ENCODE results near the gene NAMPT.
"Not testable (repeated sequence)": the region's sequence is repeated elsewhere in the genome, so short reads cannot be mapped to it uniquely, and the experiment has no call there.

Gene NAMPT

DNA sequence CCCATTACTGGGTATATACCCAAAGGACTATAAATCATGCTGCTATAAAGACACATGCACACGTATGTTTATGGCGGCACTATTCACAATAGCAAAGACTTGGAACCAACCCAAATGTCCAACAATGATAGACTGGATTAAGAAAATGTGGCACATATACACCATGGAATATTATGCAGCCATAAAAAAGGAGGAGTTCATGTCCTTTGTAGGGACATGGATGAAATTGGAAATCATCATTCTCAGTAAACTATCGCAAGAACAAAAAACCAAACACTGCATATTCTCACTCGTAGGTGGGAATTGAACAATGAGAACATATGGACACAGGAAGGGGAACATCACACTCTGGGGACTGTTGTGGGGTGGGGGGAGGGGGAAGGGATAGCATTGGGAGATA lies 13.8 kb upstream of the NAMPT start:
- not testable (repeated sequence) for DNase-seq

DNA sequence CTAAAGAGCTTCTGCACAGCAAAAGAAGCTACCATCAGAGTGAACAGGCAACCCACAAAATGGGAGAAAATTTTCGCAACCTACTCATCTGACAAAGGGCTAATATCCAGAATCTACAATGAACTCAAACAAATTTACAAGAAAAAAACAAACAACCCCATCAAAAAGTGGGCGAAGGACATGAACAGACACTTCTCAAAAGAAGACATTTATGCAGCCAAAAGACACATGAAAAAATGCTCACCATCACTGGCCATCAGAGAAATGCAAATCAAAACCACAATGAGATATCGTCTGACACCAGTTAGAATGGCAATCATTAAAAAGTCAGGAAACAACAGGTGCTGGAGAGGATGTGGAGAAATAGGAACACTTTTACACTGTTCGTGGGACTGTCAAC lies 13.4 kb upstream of the NAMPT start:
- not testable (repeated sequence) for DNase-seq

GRCh38 chr7:106294334-106294733 lies 9.6 kb upstream of the NAMPT start:
- DNase-seq, result no peak

DNA sequence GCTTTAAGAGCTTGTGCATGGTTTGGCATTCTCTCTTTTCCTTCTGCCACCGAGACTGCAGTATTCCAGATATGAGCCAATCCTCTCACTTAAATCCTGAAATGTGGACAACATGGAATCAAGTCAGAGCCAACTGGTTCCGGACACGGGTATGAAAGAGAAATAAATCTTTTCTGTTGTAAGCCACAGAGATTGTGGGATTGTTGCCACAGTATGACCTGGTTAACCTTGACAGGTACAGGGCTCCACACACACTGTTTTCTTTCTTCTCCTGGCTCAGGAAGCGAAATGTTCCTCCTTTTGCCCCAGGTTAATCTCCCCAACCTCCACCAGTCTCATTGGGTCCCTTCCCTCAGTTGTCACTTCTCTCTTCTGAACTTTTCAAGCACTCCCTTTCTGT lies 6.5 kb upstream of the NAMPT start:
- no peak for DNase-seq

GRCh38 chr7:106290319-106290718 lies 5.5 kb upstream of the NAMPT start:
- DNase-seq, result no peak

- DNase-seq, result no peak
These were observed 5.1 kb upstream of the NAMPT start for GRCh38 chr7:106289848-106290247.

DNA sequence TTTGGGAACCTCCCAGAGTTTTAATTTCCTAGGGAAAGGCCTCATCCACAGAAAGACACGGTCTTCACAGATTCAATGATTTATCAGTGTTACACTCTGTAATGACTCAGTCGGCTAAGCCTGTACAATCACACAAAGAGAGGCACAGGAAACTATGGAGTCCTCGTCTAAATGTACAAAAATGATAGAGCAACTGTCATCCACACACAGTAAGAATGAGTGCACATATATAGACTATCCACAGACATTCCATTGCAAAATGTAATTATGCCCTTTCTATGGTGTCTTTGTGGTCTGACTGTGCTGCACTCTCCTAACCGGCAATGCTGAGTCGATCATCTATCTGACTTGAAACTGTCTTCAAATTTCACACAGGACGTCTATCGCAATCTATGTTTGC lies 3.5 kb upstream of the NAMPT start:
- no peak for DNase-seq

GRCh38 chr7:106287786-106288185 lies 3.0 kb upstream of the NAMPT start:
- no peak for DNase-seq

GRCh38 chr7:106285855-106286492 lies 1.2 kb upstream of the NAMPT start:
- DNase-seq, result peak; percentile 86

DNA sequence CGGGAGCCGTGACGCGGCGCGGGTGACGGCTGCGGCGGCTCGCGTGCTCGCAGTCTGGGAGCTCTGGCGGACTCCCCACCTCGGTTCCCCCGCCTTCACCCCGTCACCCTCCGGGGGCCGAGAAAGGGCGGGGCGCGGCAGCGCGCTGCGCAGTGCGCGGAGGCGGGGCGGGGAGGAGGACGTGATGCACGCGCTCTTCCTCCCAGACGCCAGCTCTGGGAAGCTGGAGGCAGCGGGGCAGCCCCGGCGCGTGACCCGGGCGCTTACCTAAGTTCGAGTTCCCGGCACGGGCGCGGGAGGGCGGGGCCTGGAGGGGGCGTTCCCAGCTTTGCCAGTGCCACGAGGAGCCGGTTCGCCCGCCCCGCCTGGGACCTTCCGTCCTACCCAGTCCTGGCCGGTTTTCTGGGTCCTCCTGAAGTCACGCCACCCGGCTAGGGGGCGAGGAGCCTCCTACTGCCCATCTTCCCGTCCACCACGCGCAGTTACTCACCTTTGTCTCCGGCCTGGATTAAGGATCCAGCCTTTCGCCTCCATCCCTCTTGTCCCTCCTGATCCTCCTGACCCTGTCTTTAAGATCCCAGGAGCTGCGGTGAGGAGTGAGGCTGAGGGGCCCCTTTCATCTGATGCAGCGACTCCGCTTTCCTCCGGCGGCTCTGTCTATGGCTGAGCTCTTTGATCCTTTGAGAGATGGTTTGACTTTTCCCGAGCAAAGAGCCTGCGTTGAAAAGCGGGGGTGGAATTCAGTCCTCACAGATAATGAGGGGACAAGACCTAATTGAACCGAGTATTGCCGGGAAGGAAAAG lies 470 bp upstream of the NAMPT start:
- DNase-seq, result peak; percentile 99

DNA sequence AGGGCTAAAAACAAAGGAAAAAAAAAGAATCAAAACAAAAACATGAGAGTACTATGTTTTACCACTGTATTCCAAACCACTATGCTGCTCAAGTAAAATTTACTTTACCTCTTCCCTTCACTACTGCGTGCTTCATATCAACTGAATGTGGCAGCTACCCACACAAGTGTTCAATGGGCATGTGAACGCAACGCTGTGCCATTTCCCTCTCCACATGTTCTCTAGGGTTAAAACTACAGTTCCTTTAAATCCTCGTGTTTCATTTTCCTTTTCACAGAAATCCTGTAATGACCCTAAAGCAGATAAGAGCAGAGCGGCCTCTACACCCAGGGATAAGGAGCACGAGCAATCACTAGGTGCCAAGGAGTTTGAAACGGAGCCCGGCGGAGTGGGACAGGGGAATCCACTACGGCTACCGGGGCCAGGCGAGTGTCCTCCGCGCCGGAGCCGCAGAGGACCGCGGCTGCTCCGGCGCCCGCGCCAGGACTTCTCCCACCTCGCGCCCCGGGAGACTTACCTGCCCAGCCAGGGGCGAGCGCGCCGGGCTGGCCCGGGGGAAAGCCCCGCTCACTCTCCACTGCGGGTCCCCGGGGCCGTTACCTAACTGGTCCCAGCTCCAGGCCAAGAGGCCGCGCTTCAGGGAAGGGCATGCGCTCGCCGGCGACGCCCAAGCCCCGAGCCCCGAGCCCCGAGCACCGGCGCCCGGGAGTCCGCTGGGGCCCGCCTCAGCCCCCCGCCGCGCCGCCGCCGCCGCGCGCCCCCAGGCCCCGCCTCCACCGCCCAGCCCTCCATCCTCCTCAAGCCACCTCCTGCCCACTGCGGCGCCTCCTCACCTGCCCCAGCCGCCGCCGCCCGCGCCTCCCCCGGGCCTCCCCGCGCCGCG lies 711 bp downstream of the NAMPT start:
- peak; percentile 67 for DNase-seq

DNA sequence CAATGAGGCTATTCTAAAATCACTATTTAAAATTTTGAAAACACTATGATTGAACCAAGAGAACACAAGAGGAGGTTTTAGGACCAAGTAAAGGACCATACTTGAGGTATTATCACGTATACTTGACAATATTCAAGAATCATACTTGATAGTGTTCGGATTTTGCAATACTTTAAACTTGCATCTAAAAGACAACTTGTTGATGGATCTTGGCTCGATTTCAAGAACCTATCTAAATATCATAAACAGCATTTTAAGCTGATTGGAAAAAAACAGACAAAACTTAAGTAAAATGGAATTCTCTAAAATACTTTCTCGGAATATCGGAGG lies 1.3 kb downstream of the NAMPT start:
- no peak for DNase-seq

DNA sequence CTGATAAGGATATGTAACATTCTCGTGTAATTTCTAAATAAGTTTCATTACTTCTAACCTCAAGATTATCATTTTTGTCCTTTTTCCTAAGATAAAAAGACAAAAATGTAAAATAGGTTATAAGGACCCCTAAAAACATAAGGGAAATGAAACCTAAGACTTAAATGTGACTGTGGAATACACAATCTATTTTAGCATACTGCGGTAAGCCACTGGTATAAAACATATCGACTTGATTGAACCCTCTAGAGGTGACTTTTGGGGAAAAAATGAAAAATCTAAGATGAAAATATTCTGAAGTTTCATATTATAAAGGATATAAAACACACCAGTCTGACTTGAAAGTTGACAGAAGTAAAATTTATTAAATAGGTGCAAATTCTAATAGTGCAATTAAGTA lies 1.9 kb downstream of the NAMPT start:
- DNase-seq, result no peak

DNA sequence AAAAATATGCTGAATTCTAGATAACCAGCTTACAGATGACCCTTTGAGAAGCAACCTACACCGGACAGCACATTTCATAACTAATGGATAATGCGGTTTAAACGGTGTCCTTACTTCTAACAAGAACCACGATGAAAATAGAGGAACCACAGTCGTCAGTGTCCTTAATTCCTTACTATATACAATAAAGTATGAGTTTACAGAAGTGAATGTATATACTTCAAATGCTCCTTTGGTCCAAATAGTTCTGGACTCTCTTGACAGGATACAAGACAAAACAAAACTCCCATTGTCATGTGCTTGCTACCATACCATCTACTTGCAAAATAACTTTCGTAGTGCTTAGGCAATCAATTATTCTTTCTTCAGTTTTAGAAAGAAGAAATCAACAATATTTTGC lies 2.4 kb downstream of the NAMPT start:
- DNase-seq, result no peak

GRCh38 chr7:106281585-106282318 lies 3.0 kb downstream of the NAMPT start:
- DNase-seq, result peak; percentile 60

DNA sequence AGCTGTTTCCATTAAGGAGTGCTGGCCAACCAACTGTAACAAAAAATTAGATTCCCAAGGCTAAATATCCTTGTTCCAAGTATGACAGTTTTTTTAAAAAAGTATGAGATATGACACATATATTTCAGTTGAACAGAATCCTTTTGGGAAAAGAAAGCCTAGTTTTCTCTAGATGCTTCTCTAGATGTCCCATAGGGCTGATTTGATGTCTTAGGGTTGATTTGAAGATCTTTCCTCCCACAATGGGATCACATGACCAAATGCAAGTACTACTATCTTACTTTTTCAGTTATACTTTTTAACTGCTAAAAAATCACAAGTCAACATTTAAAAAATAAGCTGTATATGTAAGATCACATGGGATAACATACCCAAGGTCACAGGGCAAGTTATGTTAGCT lies 3.7 kb downstream of the NAMPT start:
- no peak for DNase-seq

GRCh38 chr7:106279425-106280197 lies 5.2 kb downstream of the NAMPT start:
- peak; percentile 81 for DNase-seq

DNA sequence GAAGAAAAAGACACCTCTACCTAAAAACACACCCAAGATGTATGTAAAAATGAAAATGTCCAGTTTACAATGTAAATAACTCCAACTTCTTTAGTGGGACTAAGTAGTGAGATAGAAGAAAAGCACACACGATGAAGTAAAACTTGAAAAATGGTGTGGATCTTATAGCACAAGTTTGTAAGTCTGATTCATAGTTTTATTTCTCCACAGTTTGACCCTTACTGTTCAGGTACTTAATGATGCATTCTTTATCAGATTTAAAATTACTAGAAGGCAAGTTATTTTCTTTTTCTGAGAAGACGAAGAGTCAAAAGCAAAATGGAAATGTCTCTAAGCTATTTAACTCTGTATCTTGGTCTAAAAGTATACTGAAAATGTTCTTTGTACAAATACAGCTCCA lies 6.1 kb downstream of the NAMPT start:
- DNase-seq, result no peak

GRCh38 chr7:106277976-106278375 lies 6.8 kb downstream of the NAMPT start:
- DNase-seq, result no peak

DNA sequence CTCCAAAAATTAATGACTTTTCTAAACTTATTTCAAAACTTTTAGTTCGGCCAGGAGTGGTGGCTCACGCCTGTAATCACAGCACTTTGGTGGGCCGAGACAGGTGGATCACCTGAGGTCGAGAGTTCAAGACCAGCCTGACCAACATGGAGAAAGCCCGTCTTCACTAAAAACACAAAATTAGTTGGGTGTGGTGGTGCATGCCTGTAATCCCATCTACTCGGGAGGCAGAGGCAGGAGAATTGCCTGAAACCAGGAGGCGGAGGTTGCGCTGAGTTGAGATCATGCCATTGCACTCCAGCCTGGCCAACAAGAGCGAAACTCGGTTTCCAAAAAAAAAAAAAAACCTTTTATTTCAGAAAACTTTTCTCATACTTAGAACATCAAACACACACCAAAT lies 8.3 kb downstream of the NAMPT start:
- DNase-seq, result no peak

DNA sequence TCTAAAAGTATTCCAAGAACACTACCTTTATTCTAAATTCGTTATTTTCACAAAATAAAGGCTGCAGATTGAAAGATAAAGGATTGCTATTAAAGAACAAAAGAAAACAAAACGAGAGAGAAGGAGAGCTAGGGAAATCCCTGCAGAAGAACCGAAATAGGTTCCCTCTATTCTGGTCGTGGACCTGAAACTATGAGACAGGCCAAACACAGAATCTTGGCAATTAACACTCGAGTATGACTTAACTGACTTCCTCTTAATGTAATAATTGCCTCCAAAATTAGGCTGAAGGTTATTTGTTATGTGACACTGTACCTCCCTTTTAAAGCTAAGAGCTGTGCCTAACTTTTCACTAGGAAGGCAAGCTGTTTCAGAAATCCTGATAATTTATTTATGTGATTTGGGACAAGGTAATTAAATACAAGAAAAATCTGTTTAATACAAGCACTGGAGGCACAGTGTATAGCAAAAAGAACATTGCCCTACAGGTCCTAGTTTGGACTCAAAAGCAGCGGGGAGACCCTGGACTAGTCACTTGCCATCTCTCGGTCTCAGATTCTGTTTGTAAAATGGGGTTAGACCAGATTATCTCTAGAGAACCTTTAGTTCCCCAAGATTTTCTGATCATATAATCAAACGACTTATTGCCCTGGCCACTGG lies 11.6 kb downstream of the NAMPT start:
- DNase-seq, result no peak
